ENCODE results near the gene DENND1A. TPM values are rescaled to one million over a fixed set of nuclear protein-coding genes. Genes with fewer than 3 reads are reported as not detected.

Gene DENND1A
- polyA plus RNA-seq, 3 donors from 2014 or later, result 2.6 to 7.5 (median 3.4) TPM

DNA sequence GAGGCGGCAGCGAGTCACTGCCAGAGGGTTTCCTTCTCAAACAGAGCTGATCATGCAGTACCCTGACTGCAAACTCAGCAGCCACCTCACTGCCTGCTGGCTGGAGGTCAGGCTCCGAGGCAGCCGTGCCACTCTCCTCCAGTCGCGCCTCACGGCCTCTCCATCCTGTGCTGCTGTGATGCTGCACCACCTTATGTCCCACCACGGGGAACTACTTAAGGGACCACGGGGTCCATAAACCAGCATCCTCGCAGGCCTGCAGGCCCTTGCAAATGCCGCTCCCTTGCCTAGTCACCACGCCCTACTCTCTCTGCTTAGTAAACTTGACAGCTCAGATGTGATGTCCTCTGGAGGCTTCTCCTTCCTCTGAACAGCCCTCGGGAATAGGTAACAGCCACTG is 474.7 kb downstream of the DENND1A start:
- DNase-seq, result no peak
- H3K27me3 Mint-ChIP-seq (ENCODE audit: low read depth in 3 of 3), result peaks cover 0 to 2% (median 0%) of the 10 kb centered on the region in 3 donors
- no peaks in the 10 kb centered on the region for H3K4me1 Mint-ChIP-seq
- H3K9me3 Mint-ChIP-seq, result no peaks in the 10 kb centered on the region
- no peak overlapping the region for H3K27ac Mint-ChIP-seq
- peaks cover 6 to 24% (median 17%) of the 10 kb centered on the region in 3 donors for H3K36me3 Mint-ChIP-seq
- H3K4me3 Mint-ChIP-seq, result no peak overlapping the region

DNA sequence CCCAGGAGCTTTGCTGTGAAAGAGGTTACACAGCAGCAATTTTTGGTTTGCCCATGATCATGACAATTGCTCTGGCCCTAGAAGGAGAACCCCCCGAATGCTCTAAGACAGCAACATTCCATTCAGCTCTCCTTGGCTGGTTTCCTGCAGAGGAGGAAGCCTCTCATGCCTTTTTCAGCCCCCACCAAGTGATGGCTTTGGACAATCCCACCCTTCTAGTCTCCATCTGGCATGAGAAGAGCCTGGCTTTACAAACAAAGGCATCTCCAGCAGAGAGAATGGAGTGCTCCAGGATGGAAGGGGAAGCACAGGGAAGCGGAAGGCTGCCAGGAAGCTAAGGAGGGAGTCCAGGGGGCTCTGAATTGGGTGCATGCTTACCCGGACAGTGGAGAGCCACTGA is 475.6 kb downstream of the DENND1A start:
- Mint-ChIP-seq H3K4me1 (no peaks in the 10 kb centered on the region), H3K9me3 (no peaks in the 10 kb centered on the region), H3K4me3 (no peak overlapping the region), H3K27ac (no peak overlapping the region), H3K27me3 (ENCODE audit: low read depth in 3 of 3) (peaks cover 0 to 2% (median 0%) of the 10 kb centered on the region in 3 donors), H3K36me3 (peaks cover 6 to 27% (median 17%) of the 10 kb centered on the region in 3 donors)
- DNase-seq, result no peak

DNA sequence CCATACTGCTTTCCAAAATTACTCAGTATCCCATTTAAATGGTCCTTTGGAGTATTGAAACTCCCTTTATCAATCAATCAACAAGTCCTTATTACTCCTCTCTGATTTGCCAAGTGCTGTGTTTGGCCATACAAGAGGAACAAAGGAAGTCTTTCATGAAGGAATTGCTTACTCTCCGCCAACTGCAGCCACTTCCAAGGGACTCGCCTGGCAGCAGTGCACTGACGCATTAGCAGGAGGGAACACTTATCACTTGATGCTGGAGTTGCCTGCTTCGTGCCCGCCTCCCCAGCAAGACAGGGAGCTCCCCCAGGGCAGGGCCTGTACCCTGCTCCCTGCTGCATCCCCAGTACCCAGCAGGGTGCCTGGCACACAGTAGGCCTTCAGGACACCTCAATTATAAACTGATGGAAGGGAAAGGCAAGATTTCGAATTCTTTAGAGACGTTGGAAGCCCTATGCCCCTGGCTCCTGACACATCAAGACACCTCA is 476.1 kb downstream of the DENND1A start:
- peaks cover 6 to 27% (median 17%) of the 10 kb centered on the region in 3 donors for H3K36me3 Mint-ChIP-seq
- no peak overlapping the region for H3K4me3 Mint-ChIP-seq
- H3K9me3 Mint-ChIP-seq, result no peaks in the 10 kb centered on the region
- no peak for DNase-seq
- no peaks in the 10 kb centered on the region for H3K4me1 Mint-ChIP-seq
- H3K27ac Mint-ChIP-seq, result no peak overlapping the region
- H3K27me3 Mint-ChIP-seq (ENCODE audit: low read depth in 3 of 3), result peaks cover 0 to 2% (median 0%) of the 10 kb centered on the region in 3 donors

DNA sequence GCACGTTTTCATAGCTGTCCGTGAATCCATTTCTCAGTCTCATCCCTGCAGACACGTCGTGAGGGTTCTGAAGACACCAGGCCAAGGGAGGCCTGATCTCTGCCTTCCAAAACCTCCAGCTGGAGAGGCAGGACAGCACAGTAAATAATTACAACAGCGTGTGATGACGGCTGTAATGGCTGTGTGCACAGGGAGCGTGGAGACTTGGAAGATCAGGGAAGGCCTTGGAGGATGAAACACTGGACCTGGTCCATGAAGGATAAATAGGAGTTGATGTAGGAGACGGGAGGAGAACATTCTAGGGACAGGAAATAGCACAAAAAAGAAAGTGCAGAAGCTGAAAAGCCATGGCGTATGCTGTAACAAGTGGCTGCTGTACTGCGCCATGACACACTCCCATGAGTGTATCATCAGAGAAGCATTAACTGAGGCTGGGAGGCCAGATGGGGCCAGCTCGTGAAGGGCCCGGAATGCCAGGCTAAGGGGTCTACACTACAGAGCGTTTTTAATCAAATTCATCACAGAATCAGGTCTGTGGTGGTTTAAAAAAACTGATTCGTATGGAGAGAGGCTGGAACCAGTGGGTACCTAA is 476.8 kb downstream of the DENND1A start:
- no peak overlapping the region for H3K27ac Mint-ChIP-seq
- H3K4me1 Mint-ChIP-seq, result no peaks in the 10 kb centered on the region
- no peaks in the 10 kb centered on the region for H3K9me3 Mint-ChIP-seq
- peaks cover 6 to 27% (median 18%) of the 10 kb centered on the region in 3 donors for H3K36me3 Mint-ChIP-seq
- H3K4me3 Mint-ChIP-seq, result no peak overlapping the region
- H3K27me3 Mint-ChIP-seq (ENCODE audit: low read depth in 3 of 3), result peaks cover 0 to 2% (median 0%) of the 10 kb centered on the region in 3 donors
- no peak for DNase-seq

DNA sequence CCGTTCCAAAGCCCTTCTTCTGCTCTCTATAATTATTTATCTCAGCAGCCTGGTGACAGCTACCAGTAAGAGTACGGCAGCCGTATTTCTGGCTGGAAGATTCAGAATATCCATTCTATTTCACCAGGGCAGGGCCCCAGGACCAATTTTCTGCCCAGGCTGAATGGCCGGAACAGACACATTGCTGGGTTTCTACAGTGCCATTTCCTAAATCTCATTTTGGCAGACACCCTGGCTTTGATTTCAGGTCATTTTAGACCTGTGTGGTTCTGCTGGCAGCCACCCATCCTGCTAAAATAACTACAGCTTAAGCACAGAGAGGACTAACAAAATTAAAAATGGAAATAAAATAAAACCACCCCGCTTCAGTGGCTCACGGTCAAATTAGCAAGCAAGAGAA is 478.9 kb downstream of the DENND1A start:
- Mint-ChIP-seq H3K27ac (no peak overlapping the region), H3K4me1 (no peaks in the 10 kb centered on the region), H3K9me3 (no peaks in the 10 kb centered on the region), H3K36me3 (peaks cover 7 to 36% (median 21%) of the 10 kb centered on the region in 3 donors), H3K4me3 (no peak overlapping the region), H3K27me3 (ENCODE audit: low read depth in 3 of 3) (peaks cover 0 to 2% (median 0%) of the 10 kb centered on the region in 3 donors)
- no peak for DNase-seq

DNA sequence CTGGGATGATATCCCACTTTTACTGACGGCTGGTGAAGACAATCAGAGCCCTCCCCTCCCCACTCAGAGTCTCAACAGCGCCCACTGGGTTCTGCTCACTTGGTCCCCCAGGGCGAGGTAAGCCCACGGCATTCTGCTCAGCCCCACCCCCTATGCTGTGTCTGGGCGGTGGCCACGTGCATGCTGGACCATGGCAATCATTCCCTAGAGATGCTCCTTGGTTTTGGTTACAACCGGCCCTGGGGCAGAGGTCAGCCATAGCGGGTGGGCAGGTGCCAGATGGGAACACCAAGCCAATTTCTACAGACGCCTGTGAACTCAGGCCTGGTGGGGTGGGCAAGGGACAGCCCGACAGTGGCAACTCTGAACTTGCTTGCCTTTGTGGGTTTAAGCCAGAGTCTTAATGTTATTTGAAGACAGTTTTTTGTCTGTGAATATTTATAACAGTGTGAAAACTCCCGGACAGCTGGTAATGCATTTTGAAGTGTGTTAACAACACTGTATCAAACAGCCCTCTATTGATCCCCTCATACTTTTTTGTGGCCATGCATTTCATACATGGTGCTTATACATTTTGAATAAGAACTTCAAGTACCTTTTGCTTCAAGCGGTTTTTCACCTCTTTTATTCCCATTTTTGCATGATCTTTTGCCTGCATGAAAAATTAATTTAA is 479.7 kb downstream of the DENND1A start:
- Mint-ChIP-seq H3K27ac (no peak overlapping the region), H3K9me3 (no peaks in the 10 kb centered on the region)
- DNase-seq, result no peak

DNA sequence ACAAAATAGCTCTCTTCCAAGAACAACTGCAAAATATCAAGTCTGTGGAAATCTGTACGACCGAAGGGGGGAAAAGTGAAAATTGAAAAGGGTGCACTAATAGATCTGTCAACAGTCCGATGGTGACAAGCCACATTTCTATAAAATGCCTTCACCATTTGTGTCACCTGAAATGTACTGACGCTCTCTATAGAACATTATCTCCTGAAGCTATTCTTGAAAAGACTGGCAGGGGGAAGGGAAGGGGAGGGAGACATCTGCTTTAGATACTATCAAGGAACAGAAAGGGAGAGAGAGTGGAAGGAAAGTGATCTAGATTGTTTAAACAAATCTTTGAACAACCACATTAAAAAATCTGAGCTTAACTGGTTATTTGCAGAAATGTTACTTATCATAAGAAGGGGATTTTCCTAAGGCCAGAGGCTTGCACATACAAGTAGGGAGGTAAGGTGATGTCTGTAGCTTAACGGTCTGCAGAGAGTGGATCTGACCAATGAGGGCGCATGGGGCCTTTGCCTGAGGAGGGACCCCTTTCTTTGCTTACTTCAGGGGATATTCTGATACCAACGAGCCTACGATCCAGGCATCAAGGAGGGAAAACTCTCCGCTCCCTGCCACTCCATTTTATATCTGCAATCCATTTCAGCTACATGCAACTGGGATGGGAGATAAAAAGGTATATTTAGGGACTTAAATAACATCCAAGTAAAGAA is 481.8 kb downstream of the DENND1A start:
- Mint-ChIP-seq H3K27me3 (ENCODE audit: low read depth in 3 of 3) (peaks cover 0 to 2% (median 0%) of the 10 kb centered on the region in 3 donors), H3K4me3 (no peak overlapping the region)

More for the DNA sequence above, 479.7 kb downstream of the DENND1A start:
- H3K36me3 Mint-ChIP-seq, result peaks cover 10 to 37% (median 17%) of the 10 kb centered on the region in 3 donors
- no peaks in the 10 kb centered on the region for H3K4me1 Mint-ChIP-seq
- H3K4me3 Mint-ChIP-seq, result no peak overlapping the region
- H3K27me3 Mint-ChIP-seq (ENCODE audit: low read depth in 3 of 3), result peaks cover 0 to 2% (median 0%) of the 10 kb centered on the region in 3 donors

DNA sequence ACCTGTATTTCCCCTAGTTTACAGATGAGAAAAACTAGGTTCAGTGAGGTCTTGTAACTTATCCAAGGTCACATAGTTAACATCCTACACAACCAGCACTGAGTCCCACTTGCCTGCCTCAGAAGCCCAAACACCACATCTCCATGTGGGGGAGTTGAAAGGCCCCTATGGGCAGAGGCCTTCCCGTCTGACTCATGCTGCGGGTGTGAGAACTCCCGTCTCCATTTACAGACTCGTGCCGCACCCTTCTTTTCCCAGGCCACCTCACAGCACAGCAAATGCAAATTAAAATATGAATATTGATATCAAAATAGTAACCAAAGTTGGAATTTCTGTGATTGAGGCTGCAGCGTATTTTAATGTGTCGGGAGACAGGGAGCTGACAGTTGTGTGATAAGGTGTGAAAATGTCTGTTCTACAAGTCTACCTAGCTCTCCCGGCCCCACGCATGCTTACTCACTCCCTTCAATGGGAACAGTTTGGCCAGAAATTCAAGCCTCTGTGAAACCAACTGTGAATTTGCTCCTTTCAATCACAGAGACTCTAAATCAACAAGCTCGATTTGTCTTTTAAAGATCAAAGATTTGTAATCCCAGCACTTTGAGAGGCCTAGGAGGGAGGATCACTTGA is 483.8 kb downstream of the DENND1A start:
- H3K27ac Mint-ChIP-seq, result no peak overlapping the region

More for the DNA sequence above, 481.8 kb downstream of the DENND1A start:
- DNase-seq, result no peak
- peaks cover 10 to 30% (median 17%) of the 10 kb centered on the region in 3 donors for H3K36me3 Mint-ChIP-seq
- no peaks in the 10 kb centered on the region for H3K9me3 Mint-ChIP-seq
- H3K27ac Mint-ChIP-seq, result no peak overlapping the region
- H3K4me1 Mint-ChIP-seq, result no peaks in the 10 kb centered on the region

DNA sequence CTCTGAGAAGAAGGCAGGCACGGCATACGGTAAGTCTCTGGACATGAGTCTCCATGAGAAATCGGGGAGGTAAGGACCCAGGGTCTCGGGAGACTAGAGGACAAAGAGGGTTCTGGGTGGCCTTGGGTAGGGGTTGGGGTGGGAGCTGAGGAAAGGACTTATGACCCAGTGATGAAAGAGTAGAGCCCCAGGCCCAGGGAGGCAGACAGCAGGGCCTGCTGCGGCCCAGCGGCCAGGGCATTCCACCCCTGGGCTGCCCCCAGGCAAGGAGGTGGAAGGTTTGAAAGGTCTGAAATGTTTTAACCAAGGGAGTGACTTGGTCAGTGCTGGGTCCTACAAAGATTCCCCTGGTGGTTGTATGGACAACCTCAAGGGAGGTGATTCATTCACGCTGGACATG is 484.8 kb downstream of the DENND1A start:
- Mint-ChIP-seq H3K27me3 (ENCODE audit: low read depth in 3 of 3) (no peaks in the 10 kb centered on the region), H3K4me1 (no peaks in the 10 kb centered on the region), H3K4me3 (no peak overlapping the region), H3K36me3 (peaks cover 4 to 30% (median 19%) of the 10 kb centered on the region in 3 donors), H3K27ac (no peak overlapping the region), H3K9me3 (no peaks in the 10 kb centered on the region)
- DNase-seq, result no peak

More for the DNA sequence above, 483.8 kb downstream of the DENND1A start:
- Mint-ChIP-seq H3K9me3 (no peaks in the 10 kb centered on the region), H3K4me1 (no peaks in the 10 kb centered on the region), H3K4me3 (no peak overlapping the region), H3K36me3 (peaks cover 10 to 31% (median 21%) of the 10 kb centered on the region in 3 donors), H3K27me3 (ENCODE audit: low read depth in 3 of 3) (peaks cover 0 to 2% (median 0%) of the 10 kb centered on the region in 3 donors)
- no peak for DNase-seq

DNA sequence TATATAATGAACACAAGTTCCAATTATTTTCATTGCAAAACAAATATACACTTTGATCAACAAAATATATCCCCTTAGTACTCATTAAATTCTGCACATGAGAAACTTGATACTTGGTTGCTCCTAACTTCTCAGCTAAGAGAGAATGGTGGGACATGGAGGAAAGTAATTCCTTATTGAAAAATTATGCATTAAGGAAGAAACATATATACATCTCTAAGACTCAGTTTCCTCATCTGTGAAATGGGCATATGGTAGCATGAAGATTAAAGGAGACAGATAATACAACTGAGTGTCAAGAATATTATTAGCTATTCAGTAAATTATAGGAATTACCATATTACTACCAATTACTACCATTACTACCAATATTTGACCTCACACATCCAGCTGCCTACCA is 488.2 kb downstream of the DENND1A start:
- no peak overlapping the region for H3K4me3 Mint-ChIP-seq
- no peaks in the 10 kb centered on the region for H3K4me1 Mint-ChIP-seq
- DNase-seq, result no peak
- no peaks in the 10 kb centered on the region for H3K27me3 Mint-ChIP-seq (ENCODE audit: low read depth in 3 of 3)
- no peaks in the 10 kb centered on the region for H3K9me3 Mint-ChIP-seq
- H3K36me3 Mint-ChIP-seq, result peaks cover 20 to 40% (median 29%) of the 10 kb centered on the region in 3 donors
- no peak overlapping the region for H3K27ac Mint-ChIP-seq

DNA sequence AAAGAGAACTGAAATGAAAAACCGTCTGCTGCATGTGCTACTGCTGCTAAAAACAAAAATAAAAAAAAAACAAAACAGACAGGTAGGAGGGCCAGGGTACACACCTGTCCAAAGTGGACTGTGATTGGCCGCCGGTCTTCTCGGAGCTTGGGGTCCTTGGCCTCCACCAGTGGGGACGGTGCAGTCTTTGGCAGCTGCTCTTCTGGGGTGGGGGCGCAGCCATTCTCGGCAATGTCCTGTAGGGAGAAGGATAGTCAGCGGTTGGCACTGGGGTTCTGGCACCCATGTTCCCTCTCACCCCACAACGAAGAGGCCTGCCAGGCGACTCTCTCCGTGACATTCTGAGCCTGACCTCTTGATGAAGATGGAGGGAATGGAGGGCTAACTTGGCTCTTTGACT is 489.7 kb downstream of the DENND1A start:
- H3K4me1 Mint-ChIP-seq, result no peaks in the 10 kb centered on the region
- no peak overlapping the region for H3K27ac Mint-ChIP-seq
- DNase-seq, result no peak

DNA sequence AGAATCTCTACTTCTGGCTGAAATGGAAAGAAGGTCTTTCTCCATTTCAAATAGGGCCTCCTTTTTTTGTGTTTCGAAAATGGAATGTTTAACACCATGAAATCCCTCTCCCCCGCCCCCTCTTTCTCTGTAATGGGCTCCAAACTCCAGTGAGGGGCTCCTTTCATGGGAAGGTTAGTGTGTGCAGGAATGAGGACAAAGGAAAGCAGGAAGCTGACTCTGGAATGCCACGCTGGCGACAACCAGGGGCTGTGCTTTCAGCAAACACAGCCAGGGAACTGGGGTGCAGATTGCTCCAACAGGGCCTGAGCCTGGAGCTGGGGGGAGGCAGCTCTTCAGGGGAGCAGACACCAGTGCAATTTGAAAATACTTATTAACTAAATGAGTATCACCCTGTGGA is 491.1 kb downstream of the DENND1A start:
- H3K27ac Mint-ChIP-seq, result no peak overlapping the region
- H3K36me3 Mint-ChIP-seq, result peaks cover 22 to 44% (median 28%) of the 10 kb centered on the region in 3 donors
- no peaks in the 10 kb centered on the region for H3K27me3 Mint-ChIP-seq (ENCODE audit: low read depth in 3 of 3)
- H3K4me3 Mint-ChIP-seq, result no peak overlapping the region
- H3K9me3 Mint-ChIP-seq, result no peaks in the 10 kb centered on the region
- no peak for DNase-seq
- no peaks in the 10 kb centered on the region for H3K4me1 Mint-ChIP-seq

More for the DNA sequence above, 489.7 kb downstream of the DENND1A start:
- Mint-ChIP-seq H3K27me3 (ENCODE audit: low read depth in 3 of 3) (no peaks in the 10 kb centered on the region), H3K4me3 (no peak overlapping the region), H3K9me3 (no peaks in the 10 kb centered on the region), H3K36me3 (peaks cover 16 to 37% (median 28%) of the 10 kb centered on the region in 3 donors)

DNA sequence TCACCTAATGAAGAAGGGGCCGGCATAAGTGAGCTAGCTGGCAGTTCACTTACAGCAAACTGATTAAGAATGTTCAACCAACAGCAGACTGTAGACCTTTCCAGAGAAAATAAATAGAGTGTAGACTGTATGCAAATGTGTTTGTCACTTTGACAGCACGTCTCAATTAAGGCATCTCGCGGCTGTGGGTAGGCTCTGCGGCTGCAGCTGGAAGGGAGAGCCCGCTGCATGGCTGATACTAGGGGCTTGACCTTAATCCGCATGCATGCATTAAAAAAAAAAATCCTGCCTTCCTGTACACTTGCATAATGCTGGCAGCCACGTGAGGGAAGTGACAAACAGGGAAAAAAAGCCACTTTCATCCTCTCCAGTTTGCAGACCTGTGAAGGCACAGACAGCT is 491.6 kb downstream of the DENND1A start:
- no peaks in the 10 kb centered on the region for H3K27me3 Mint-ChIP-seq (ENCODE audit: low read depth in 3 of 3)
- no peak overlapping the region for H3K4me3 Mint-ChIP-seq
- H3K27ac Mint-ChIP-seq, result no peak overlapping the region
- DNase-seq, result no peak
- H3K36me3 Mint-ChIP-seq, result peaks cover 24 to 49% (median 33%) of the 10 kb centered on the region in 3 donors
- no peaks in the 10 kb centered on the region for H3K4me1 Mint-ChIP-seq
- H3K9me3 Mint-ChIP-seq, result no peaks in the 10 kb centered on the region

All from immature natural killer cell (primary cell).